ENCODE measurements around the gene EXT2.
A peak's percentile ranks its signal among the peaks of the same experiment; 100 is the strongest.

The EXT2 gene

GRCh38 chr11:44095506-44096359, at the start of gene EXT2:
EXT2 (plus strand) TSS chr11:44095678; CDS start chr11:44107713, 12,035 bp downstream.
- Histone ChIP-seq H3F3A (ENCODE audit: control insufficient read depth, insufficient read depth) (no peaks in the 10 kb centered on the region), H4K20me1 (ENCODE audit: control insufficient read depth, insufficient read depth, low read depth, low read length) (0 out of 2 replicates have a peak, but pooled peaks cover 3% of the 10 kb centered on the region), H3K4me2 (ENCODE audit: low read length) (peak within 1 kb of the TSS; percentile 95), H3K4me3 (ENCODE audit: low read length) (peak within 1 kb of the TSS; percentile 93), H3K9me3 (ENCODE audit: control insufficient read depth, insufficient read depth, low read length) (no peaks in the 10 kb centered on the region), H3K4me1 (ENCODE audit: control insufficient read depth, low read length) (peaks cover 15% of the 10 kb centered on the region), H3K36me3 (ENCODE audit: control insufficient read depth, low read length) (peaks cover 2% of the 10 kb centered on the region; the same call in 1 of the 2 replicates), H3K79me2 (ENCODE audit: control insufficient read depth, low read length) (peaks cover 28% of the 10 kb centered on the region), H3K27ac (ENCODE audit: low read depth, low read length) (no peak within 1 kb of the TSS), H3K9me2 (replicated peaks; ENCODE audit: control insufficient read depth, low read length) (no peaks in the 10 kb centered on the region), H3K27me3 (ENCODE audit: control insufficient read depth, low read length) (peaks cover 4% of the 10 kb centered on the region; the same call in 1 of the 2 replicates)
- TF ChIP-seq EZH2phosphoT487 (IDR thresholded peaks at IDR 0.05; ENCODE audit: borderline replicate concordance, low read length) (no peak), CTCF (IDR thresholded peaks at IDR 0.05; ENCODE audit: low read depth, low read length, poor library complexity, severe bottlenecking) (peak; percentile 74)

- no peak overlapping the region for H3K4me2 ChIP-seq (ENCODE audit: low read length)
- H3K9me3 ChIP-seq (ENCODE audit: control insufficient read depth, insufficient read depth, low read length): no peaks in the 10 kb centered on the region
- no peaks in the 10 kb centered on the region for H4K20me1 ChIP-seq (ENCODE audit: control insufficient read depth, insufficient read depth, low read depth, low read length)
- H3K9me2 ChIP-seq (replicated peaks; ENCODE audit: control insufficient read depth, low read length): no peaks in the 10 kb centered on the region
- H3K36me3 ChIP-seq (ENCODE audit: control insufficient read depth, low read length): no peaks in the 10 kb centered on the region
- H3K79me2 ChIP-seq (ENCODE audit: control insufficient read depth, low read length): no peaks in the 10 kb centered on the region
- no peak overlapping the region for H3K4me3 ChIP-seq (ENCODE audit: low read length)
- no peaks in the 10 kb centered on the region for H3K27me3 ChIP-seq (ENCODE audit: control insufficient read depth, low read length)
- no peak overlapping the region for H3K27ac ChIP-seq (ENCODE audit: low read depth, low read length)
- no peaks in the 10 kb centered on the region for H3F3A ChIP-seq (ENCODE audit: control insufficient read depth, insufficient read depth)
- TF ChIP-seq CTCF (IDR thresholded peaks at IDR 0.05; ENCODE audit: low read depth, low read length, poor library complexity, severe bottlenecking) (no peak), EZH2phosphoT487 (IDR thresholded peaks at IDR 0.05; ENCODE audit: borderline replicate concordance, low read length) (no peak)
- H3K4me1 ChIP-seq (ENCODE audit: control insufficient read depth, low read length): no peaks in the 10 kb centered on the region
Observed at GRCh38 chr11:44046182-44046581, 49.3 kb upstream of the EXT2 start.

- no peak overlapping the region for H3K27ac ChIP-seq (ENCODE audit: low read depth, low read length)
- no peaks in the 10 kb centered on the region for H3K9me2 ChIP-seq (replicated peaks; ENCODE audit: control insufficient read depth, low read length)
- no peaks in the 10 kb centered on the region for H3K4me1 ChIP-seq (ENCODE audit: control insufficient read depth, low read length)
- no peaks in the 10 kb centered on the region for H3K9me3 ChIP-seq (ENCODE audit: control insufficient read depth, insufficient read depth, low read length)
- H3K27me3 ChIP-seq (ENCODE audit: control insufficient read depth, low read length): no peaks in the 10 kb centered on the region
- TF ChIP-seq EZH2phosphoT487 (IDR thresholded peaks at IDR 0.05; ENCODE audit: borderline replicate concordance, low read length): no peak
- no peak for TF ChIP-seq CTCF (IDR thresholded peaks at IDR 0.05; ENCODE audit: low read depth, low read length, poor library complexity, severe bottlenecking)
- H3F3A ChIP-seq (ENCODE audit: control insufficient read depth, insufficient read depth): no peaks in the 10 kb centered on the region
- no peak overlapping the region for H3K4me3 ChIP-seq (ENCODE audit: low read length)
- H4K20me1 ChIP-seq (ENCODE audit: control insufficient read depth, insufficient read depth, low read depth, low read length): no peaks in the 10 kb centered on the region
- no peak overlapping the region for H3K4me2 ChIP-seq (ENCODE audit: low read length)
- no peaks in the 10 kb centered on the region for H3K36me3 ChIP-seq (ENCODE audit: control insufficient read depth, low read length)
- no peaks in the 10 kb centered on the region for H3K79me2 ChIP-seq (ENCODE audit: control insufficient read depth, low read length)
Observed at GRCh38 chr11:44047298-44047697, 48.2 kb upstream of the EXT2 start.

Data from DOHH2 (cell line).